PC-9 (cell line): ENCODE results near the gene CHDH. TPM values are rescaled to one million over a fixed set of nuclear protein-coding genes. Genes with fewer than 3 reads are reported as not detected.

Source experiments
- BruUV-seq: library from RNA; stranded (reverse); fragments of 400-500 nt; replicated peaks from 2 replicates; lab custom pipeline; 2021; lab: Mats Ljungman, UMichigan
- CTCF ChIA-PET: fragments of 300-600 bp; sonication (Branson Sonifier 250); formaldehyde crosslinking; loops from one replicate; lab custom pipeline; 2022; ENCODE audit warnings: antibody characterized with exemption; lab: Charles Lee
- POLR2A ChIA-PET: fragments of 300-600 bp; sonication (Branson Sonifier 250); formaldehyde crosslinking; loops from one replicate; lab custom pipeline; 2022; ENCODE audit warnings: antibody characterized with exemption; ENCODE audit not compliant: unreplicated experiment; lab: Charles Lee
- DNase-seq, 2 experiments: peaks; one replicate each; pipeline versions ENCODE4 v3.0.0 to v3.0.0-alpha.2; 2015 to 2022; ENCODE audit warnings: mixed read lengths in 1 of 2
- H2AFZ ChIP-seq: fragments of 200-600 bp; sonication (generic); 2 replicates; pipeline ENCODE4 v1.8.1; 2017; ENCODE audit warnings: antibody characterized with exemption
- H3F3A ChIP-seq: fragments of 200-600 bp; sonication (generic); 2 replicates; pipeline ENCODE4 v1.8.1; 2017; ENCODE audit warnings: antibody characterized with exemption, mild to moderate bottlenecking, low read depth; ENCODE audit not compliant: insufficient read depth
- H3K27ac ChIP-seq: fragments of 200-600 bp; sonication (generic); 2 replicates; pipeline ENCODE4 v1.6.1; 2016; ENCODE audit warnings: mixed run types
- H3K27me3 ChIP-seq: fragments of 200-600 bp; sonication (generic); 2 replicates; pipeline ENCODE4 v1.6.1; 2016; ENCODE audit warnings: low read depth, mixed run types; ENCODE audit not compliant: insufficient read depth
- H3K36me3 ChIP-seq: fragments of 200-600 bp; sonication (generic); 2 replicates; pipeline ENCODE4 v1.6.1; 2016; ENCODE audit warnings: low read depth, mixed run types
- H3K4me1 ChIP-seq: fragments of 200-600 bp; sonication (generic); replicated peaks from 2 replicates; pipeline ENCODE4 v1.6.1; 2016; ENCODE audit warnings: mixed run types; ENCODE audit not compliant: insufficient read depth
- H3K4me2 ChIP-seq: fragments of 200-600 bp; sonication (generic); 2 replicates; pipeline ENCODE4 v1.6.1; 2017; ENCODE audit warnings: mixed run types
- H3K4me3 ChIP-seq: fragments of 200-600 bp; sonication (generic); 2 replicates; pipeline ENCODE4 v1.6.1; 2016; ENCODE audit warnings: mixed run types
- H3K79me2 ChIP-seq: fragments of 200-600 bp; sonication (generic); 2 replicates; pipeline ENCODE4 v1.6.1; 2017; ENCODE audit warnings: low read depth, mixed run types
- H3K9me2 ChIP-seq: fragments of 200-600 bp; sonication (generic); 2 replicates; pipeline ENCODE4 v1.8.1; 2017; ENCODE audit warnings: mild to moderate bottlenecking; ENCODE audit not compliant: insufficient read depth
- H3K9me3 ChIP-seq: fragments of 200-600 bp; sonication (generic); 2 replicates; pipeline ENCODE4 v1.8.1; 2016; ENCODE audit warnings: low read depth; ENCODE audit not compliant: insufficient read depth
- H4K20me1 ChIP-seq: fragments of 200-600 bp; sonication (generic); 2 replicates; pipeline ENCODE4 v1.8.1; 2017; ENCODE audit not compliant: insufficient read depth
- CTCF ChIP-seq: fragments of 200-600 bp; sonication (generic); conservative IDR thresholded peaks from 2 replicates; pipeline ENCODE4 v1.6.1; 2017; ENCODE audit warnings: mixed run types, antibody characterized with exemption, mild to moderate bottlenecking, moderate library complexity
- EZH2 ChIP-seq: fragments of 200-600 bp; sonication (generic); IDR thresholded peaks from 2 replicates; pipeline ENCODE4 v1.8.0; 2017; ENCODE audit warnings: antibody characterized with exemption, low read depth
- intact Hi-C: fragments of 100-400 bp; cut with micrococcal nuclease; formaldehyde crosslinking; loops from one replicate; pipeline ENCODE4 v1.10.0; 2022; ENCODE audit not compliant: unreplicated experiment
- total RNA-seq: library from RNA; stranded (reverse); gene quantifications from 2 replicates; pipeline ENCODE4 v1.2.3, GENCODE V29; 2021

CHDH gene
- total RNA-seq, 1 experiment from 2014 or later, result not detected

- H3K4me2 ChIP-seq, result no peak overlapping the region
- ChIA-PET POLR2A (no interaction called here), CTCF (no interaction called here)
- H3K9me3 ChIP-seq, result no peaks in the 10 kb centered on the region
- H3K27ac ChIP-seq, result no peak overlapping the region
- H3F3A ChIP-seq, result no peaks in the 10 kb centered on the region
- no peaks in the 10 kb centered on the region for H4K20me1 ChIP-seq
- peaks cover 12% of the 10 kb centered on the region; the same call in 1 of the 2 replicates for H3K27me3 ChIP-seq
- no peaks in the 10 kb centered on the region for H3K36me3 ChIP-seq
- intact Hi-C loops, result no loop called here
- no peak overlapping the region for H2AFZ ChIP-seq
- BruUV-seq, result no TSS peak
- no peak for DNase-seq
- no peaks in the 10 kb centered on the region for H3K79me2 ChIP-seq
- no peaks in the 10 kb centered on the region for H3K4me1 ChIP-seq
- TF ChIP-seq EZH2 (no peak), CTCF (no peak)
- no peaks in the 10 kb centered on the region for H3K9me2 ChIP-seq
- H3K4me3 ChIP-seq, result no peak overlapping the region
These were observed 14.0 kb upstream of the CHDH start for GRCh38 chr3:53860196-53860595.

- Histone ChIP-seq H3K27ac (no peak overlapping the region), H4K20me1 (no peaks in the 10 kb centered on the region), H3K9me2 (no peaks in the 10 kb centered on the region), H3K79me2 (no peaks in the 10 kb centered on the region), H2AFZ (no peak overlapping the region), H3K4me1 (no peaks in the 10 kb centered on the region), H3K9me3 (no peaks in the 10 kb centered on the region), H3F3A (no peaks in the 10 kb centered on the region), H3K4me3 (no peak overlapping the region), H3K27me3 (peaks cover 16% of the 10 kb centered on the region; the same call in 1 of the 2 replicates), H3K36me3 (no peaks in the 10 kb centered on the region), H3K4me2 (no peak overlapping the region)
- intact Hi-C loops, result no loop called here
- TF ChIP-seq CTCF (no peak), EZH2 (no peak)
- ChIA-PET CTCF (no interaction called here), POLR2A (no interaction called here)
- no peak for DNase-seq
- BruUV-seq, result no TSS peak
These were observed 13.0 kb upstream of the CHDH start for GRCh38 chr3:53859178-53859577.

- no peaks in the 10 kb centered on the region for H3K36me3 ChIP-seq
- H4K20me1 ChIP-seq, result no peaks in the 10 kb centered on the region
- H3K27ac ChIP-seq, result no peak overlapping the region
- no peak overlapping the region for H3K4me3 ChIP-seq
- no peaks in the 10 kb centered on the region for H3F3A ChIP-seq
- no peaks in the 10 kb centered on the region for H3K9me2 ChIP-seq
- CTCF ChIA-PET, result no interaction called here
- intact Hi-C loops, result no loop called here
- no peak overlapping the region for H3K4me2 ChIP-seq
- no peak for TF ChIP-seq CTCF
- TF ChIP-seq EZH2, result no peak
- no TSS peak for BruUV-seq
- POLR2A ChIA-PET, result no interaction called here
- no peaks in the 10 kb centered on the region for H3K79me2 ChIP-seq
- H3K9me3 ChIP-seq, result no peaks in the 10 kb centered on the region
- H3K4me1 ChIP-seq, result no peaks in the 10 kb centered on the region
- H3K27me3 ChIP-seq, result peaks cover 20% of the 10 kb centered on the region
- no peak for DNase-seq
- H2AFZ ChIP-seq, result no peak overlapping the region
These were observed 12.0 kb upstream of the CHDH start for GRCh38 chr3:53858096-53858741.
